ENCODE data around the gene PHACTR1.

- TF ChIP-seq POLR2A (IDR thresholded peaks at IDR 0.05) (no peak), CTCF (IDR thresholded peaks at IDR 0.05) (no peak)
Measured at GRCh38 chr6:13278991-13279390, 562.4 kb downstream of the PHACTR1 start.
